Skeletal muscle satellite cell (primary cell): Measurements from ENCODE around the gene AP3B1.
"Not testable (repeated sequence)": the region's sequence is repeated elsewhere in the genome, so short reads cannot be mapped to it uniquely, and the experiment has no call there.

Source experiments
- H3K27me3 ChIP-seq: 2 replicates; pipeline ENCODE4 v1.7.0; 2013; ENCODE audit warnings: low read length; ENCODE audit not compliant: control insufficient read depth, insufficient read depth
- H3K36me3 ChIP-seq: 2 replicates; pipeline ENCODE4 v1.7.0; 2013; ENCODE audit warnings: mild to moderate bottlenecking, control low read depth, low read length; ENCODE audit not compliant: insufficient read depth
- H3K4me1 ChIP-seq: 2 replicates; pipeline ENCODE4 v1.7.0; 2013; ENCODE audit warnings: low read length; ENCODE audit not compliant: control insufficient read depth, insufficient read depth
- H3K4me2 ChIP-seq: 2 replicates; pipeline ENCODE4 v1.7.0; 2013; ENCODE audit warnings: mild to moderate bottlenecking, low read length
- H3K4me3 ChIP-seq: 2 replicates; pipeline ENCODE4 v1.7.0; 2013; ENCODE audit warnings: low read length
- H3K9ac ChIP-seq: 2 replicates; pipeline ENCODE4 v1.7.0; 2013; ENCODE audit warnings: mild to moderate bottlenecking, low read depth, low read length, moderate library complexity
- H3K9me3 ChIP-seq: replicated peaks from 2 replicates; pipeline ENCODE4 v1.7.0; 2013; ENCODE audit warnings: mild to moderate bottlenecking, control low read depth, low read length

Gene AP3B1

DNA sequence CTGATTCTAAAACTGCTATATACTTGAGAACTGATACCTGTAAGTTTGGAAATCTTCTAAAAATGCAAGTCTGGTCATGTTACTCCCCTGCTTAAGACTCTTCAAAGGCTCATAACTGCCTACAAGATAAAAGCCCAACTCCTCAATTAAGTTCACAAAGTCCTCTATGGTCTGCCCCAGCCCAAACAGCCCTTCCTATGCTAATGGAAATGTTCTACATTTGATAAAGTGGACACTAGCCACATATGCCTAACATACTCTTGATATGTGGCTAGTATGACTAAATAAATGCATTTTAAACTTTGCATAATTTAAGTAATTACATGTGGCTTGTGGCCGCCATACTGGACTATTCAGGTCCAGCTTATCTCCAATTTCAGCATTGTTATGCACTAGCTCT, 204.5 kb downstream of the AP3B1 start:
- Histone ChIP-seq H3K4me1 (no peaks in the 10 kb centered on the region), H3K27me3 (no peaks in the 10 kb centered on the region)

DNA sequence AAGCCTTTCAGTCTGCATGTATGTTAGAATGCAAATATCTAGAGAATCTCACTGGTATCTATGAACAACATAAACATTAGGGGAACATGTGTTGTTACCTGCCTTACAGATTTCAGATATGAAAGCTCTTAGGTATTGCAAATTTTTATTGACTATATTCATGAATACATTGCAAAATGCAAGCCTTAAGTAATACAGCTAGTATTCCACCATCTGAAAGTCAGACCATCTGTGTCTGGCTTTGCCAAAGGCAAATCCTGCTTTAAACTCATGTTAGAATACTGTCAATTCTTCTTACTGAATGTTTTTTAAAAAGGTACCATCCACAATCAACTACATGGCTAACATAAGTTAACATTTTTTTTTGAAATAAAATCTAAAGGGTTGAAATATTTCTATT, 215.6 kb downstream of the AP3B1 start:
- H3K36me3 ChIP-seq, result peaks cover 3% of the 10 kb centered on the region
- no peak overlapping the region for H3K4me2 ChIP-seq
- H3K27me3 ChIP-seq, result no peaks in the 10 kb centered on the region
- H3K4me1 ChIP-seq, result no peaks in the 10 kb centered on the region
- no peak overlapping the region for H3K9ac ChIP-seq
- no peaks in the 10 kb centered on the region for H3K9me3 ChIP-seq
- no peak overlapping the region for H3K4me3 ChIP-seq

More for the DNA sequence above, 204.5 kb downstream of the AP3B1 start:
- peaks cover 17% of the 10 kb centered on the region for H3K36me3 ChIP-seq
- H3K9ac ChIP-seq, result no peak overlapping the region
- H3K4me2 ChIP-seq, result no peak overlapping the region
- no peaks in the 10 kb centered on the region for H3K9me3 ChIP-seq
- no peak overlapping the region for H3K4me3 ChIP-seq

DNA sequence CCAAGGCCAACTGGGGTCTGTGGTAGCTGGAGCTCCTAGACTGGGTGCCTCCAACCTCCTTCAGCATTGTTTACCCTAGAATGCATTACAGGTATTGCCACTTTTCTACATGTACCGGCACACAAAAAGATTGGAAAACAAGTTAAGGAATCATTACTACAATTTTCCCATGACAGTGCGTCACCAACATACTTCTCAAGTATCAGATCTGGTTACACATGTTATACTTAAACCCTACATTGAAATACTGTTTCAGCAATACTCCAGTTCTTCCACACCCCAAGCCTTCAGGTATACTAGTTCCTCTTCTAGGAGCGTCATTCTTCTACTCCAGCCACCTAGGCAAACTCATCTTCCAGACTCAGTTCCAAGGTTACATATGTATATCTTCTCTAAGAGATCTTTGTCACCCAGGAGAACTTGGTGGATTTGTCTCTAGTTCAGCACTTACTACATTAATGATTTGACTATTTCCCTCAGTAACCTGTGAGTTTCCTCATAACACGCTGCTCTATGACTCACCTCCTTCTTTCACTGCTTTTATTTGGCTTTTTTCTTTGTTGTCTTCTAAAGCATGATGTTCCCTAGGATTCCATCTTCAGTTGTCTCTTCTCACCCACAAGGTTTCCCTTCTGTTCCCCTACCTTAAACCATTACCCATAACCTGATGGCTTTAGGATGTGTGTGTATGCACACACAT, 217.0 kb downstream of the AP3B1 start:
- H3K27me3 ChIP-seq, result no peaks in the 10 kb centered on the region
- H3K9ac ChIP-seq, result no peak overlapping the region
- no peaks in the 10 kb centered on the region for H3K4me1 ChIP-seq
- no peak overlapping the region for H3K4me2 ChIP-seq
- no peaks in the 10 kb centered on the region for H3K9me3 ChIP-seq
- no peak overlapping the region for H3K4me3 ChIP-seq
- peaks cover 2% of the 10 kb centered on the region for H3K36me3 ChIP-seq

DNA sequence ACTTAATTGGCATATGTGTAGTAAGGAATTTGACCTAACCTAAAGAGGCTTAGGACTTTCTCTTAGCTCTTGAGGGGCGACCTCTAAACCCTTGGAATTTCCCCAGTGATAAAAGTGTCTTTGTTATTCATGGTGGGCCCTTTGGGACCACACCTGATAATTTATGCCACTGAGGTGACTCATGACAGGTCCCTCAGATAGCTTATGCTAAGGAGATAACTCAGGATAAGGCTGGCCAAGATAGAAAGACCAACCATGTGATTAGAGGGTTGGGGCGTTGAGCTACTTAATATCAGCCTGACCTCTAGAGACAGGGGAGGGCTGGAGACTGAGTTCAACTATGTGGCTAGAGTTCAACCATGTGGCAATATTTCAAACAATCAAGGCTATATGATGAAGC, 218.1 kb downstream of the AP3B1 start:
- Histone ChIP-seq H3K27me3 (no peaks in the 10 kb centered on the region), H3K9ac (no peak overlapping the region), H3K9me3 (no peaks in the 10 kb centered on the region), H3K4me2 (no peak overlapping the region), H3K36me3 (no peaks in the 10 kb centered on the region), H3K4me1 (no peaks in the 10 kb centered on the region), H3K4me3 (no peak overlapping the region)

DNA sequence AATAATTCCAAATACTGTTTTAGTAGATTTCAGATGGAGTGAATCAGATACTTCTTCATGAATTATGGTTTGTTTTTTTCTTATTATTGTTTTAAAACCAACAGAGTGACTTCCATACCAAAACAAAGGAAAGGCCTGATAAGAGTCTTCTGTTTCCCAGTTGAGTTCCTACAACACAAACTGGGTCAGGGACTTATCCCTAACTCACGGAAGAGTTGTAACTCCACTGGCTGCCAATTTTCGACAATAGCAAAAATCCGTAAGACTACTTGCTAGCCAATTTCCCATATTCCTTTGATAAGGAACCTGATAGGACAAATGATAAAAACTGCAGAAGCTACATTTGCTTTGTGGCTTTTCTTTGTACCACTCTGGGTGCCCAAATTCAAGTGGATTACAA, 219.2 kb downstream of the AP3B1 start:
- H3K36me3 ChIP-seq, result no peaks in the 10 kb centered on the region
- H3K9ac ChIP-seq, result no peak overlapping the region
- no peaks in the 10 kb centered on the region for H3K27me3 ChIP-seq
- no peaks in the 10 kb centered on the region for H3K9me3 ChIP-seq
- no peak overlapping the region for H3K4me2 ChIP-seq
- H3K4me1 ChIP-seq, result no peaks in the 10 kb centered on the region
- H3K4me3 ChIP-seq, result no peak overlapping the region

DNA sequence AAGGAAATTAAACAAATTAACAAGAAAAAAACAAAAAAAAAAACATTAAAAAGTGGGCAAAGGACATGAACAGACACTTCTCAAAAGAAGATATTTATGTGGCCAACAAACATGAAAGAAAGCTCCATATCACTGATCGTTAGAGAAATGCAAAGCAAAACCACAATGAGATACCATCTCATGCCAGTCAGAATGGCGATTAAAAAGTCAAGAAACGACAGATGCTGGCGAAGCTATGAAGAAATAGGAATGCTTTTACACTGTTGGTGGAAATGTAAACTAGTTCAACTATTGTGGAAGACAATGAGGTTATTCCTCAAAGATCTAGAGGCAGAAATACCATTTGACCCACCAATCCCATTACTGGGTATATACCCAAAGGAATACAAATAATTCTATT, 223.8 kb downstream of the AP3B1 start:
- H3K9me3 ChIP-seq, H3K4me3 ChIP-seq, H3K27me3 ChIP-seq, H3K9ac ChIP-seq, H3K4me2 ChIP-seq, H3K4me1 ChIP-seq, H3K36me3 ChIP-seq: not testable (repeated sequence)

DNA sequence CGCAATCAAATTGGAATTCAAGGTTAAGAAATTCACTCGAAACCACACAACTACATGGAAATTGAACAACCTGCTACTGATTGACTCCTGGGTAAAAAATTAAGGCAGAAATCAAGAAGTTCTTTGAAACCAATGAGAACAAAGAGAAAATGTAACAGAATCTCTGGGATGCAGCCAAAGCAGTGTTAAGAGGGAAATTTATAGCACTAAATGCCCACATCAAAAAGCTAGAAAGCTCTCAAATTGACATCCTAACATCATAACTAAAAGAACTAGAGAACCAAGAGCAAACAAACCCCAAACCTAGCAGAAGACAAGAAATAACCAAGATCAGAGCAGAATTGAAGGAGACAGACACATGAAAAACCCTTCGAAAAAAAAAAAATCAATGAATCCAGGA, 226.9 kb downstream of the AP3B1 start:
- not testable (repeated sequence) for H3K9ac ChIP-seq, H3K27me3 ChIP-seq, H3K4me3 ChIP-seq, H3K36me3 ChIP-seq, H3K4me2 ChIP-seq, H3K4me1 ChIP-seq, H3K9me3 ChIP-seq

DNA sequence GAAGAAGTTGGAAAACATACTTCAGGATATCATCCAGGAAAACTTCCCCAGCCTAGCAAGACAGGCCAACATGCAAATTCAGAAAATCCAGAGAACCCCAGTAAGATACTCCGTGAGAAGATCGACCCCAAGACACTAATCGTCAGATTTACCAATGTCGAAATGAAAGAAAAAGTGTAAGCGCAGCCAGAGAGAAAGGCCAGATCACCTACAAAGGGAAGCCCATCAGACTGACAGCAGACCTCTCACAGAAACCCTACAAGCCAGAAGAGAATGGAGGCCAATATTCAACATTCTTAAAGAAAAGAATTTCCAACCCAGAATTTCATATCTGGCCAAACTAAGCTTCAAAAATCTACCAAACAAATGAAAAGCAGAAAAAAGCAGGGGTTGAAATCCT, 227.8 kb downstream of the AP3B1 start:
- H3K9ac ChIP-seq, H3K4me3 ChIP-seq, H3K36me3 ChIP-seq, H3K4me1 ChIP-seq, H3K9me3 ChIP-seq, H3K4me2 ChIP-seq, H3K27me3 ChIP-seq: not testable (repeated sequence)

DNA sequence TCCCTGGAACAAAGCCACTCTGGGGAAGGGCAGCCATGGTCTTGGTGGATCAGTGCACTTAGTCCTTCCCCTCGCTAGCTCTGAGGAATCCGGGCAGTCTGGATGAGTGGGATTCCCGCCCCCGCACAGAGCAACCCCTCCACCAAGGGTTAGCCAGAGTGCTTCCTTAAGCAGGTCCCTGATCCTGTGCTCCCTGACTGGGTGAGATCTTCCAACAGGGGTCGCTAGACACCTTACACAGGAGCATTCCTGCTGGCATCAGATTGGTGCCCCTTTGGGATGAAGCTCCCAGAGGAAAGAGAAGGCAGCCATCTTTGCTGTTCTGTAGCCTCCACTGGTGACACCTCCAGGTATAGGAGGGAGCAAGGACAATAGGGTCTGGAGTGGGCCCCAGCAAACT, 228.8 kb downstream of the AP3B1 start:
- H3K9me3 ChIP-seq, result peaks cover 3% of the 10 kb centered on the region
- no peaks in the 10 kb centered on the region for H3K27me3 ChIP-seq
- H3K36me3 ChIP-seq, result no peaks in the 10 kb centered on the region
- peaks cover 3% of the 10 kb centered on the region for H3K4me1 ChIP-seq
- H3K4me2 ChIP-seq, result no peak overlapping the region
- no peak overlapping the region for H3K4me3 ChIP-seq
- H3K9ac ChIP-seq, result no peak overlapping the region

DNA sequence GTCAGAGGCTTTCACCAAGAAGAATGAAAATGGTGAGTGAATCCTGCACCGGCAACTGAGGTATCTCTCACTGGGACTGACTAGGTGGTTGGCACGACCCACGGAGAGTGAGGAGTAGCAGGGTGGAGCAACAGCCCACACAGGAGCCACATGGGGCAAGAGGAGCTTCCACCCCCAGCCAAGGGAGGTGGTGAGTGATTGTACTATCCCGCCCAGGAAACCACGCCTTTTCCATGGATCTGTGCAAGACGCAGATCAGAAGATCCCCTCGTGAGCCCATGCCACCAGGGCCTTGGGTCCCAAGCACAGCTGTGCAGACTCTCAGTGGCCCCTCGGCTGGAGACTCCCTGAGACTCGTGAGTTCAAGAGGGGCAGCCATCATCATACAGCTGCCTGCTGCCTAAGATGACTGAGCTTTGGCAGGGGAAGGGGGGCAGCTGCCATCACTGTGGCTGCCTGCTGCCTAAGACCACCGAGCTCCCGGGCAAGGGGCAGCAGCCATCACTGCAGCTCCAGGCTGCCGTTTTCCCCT, 229.5 kb downstream of the AP3B1 start:
- Histone ChIP-seq H3K9ac (no peak overlapping the region), H3K36me3 (no peaks in the 10 kb centered on the region), H3K4me1 (peaks cover 7% of the 10 kb centered on the region), H3K4me3 (no peak overlapping the region), H3K9me3 (peaks cover 3% of the 10 kb centered on the region), H3K27me3 (no peaks in the 10 kb centered on the region), H3K4me2 (no peak overlapping the region)

DNA sequence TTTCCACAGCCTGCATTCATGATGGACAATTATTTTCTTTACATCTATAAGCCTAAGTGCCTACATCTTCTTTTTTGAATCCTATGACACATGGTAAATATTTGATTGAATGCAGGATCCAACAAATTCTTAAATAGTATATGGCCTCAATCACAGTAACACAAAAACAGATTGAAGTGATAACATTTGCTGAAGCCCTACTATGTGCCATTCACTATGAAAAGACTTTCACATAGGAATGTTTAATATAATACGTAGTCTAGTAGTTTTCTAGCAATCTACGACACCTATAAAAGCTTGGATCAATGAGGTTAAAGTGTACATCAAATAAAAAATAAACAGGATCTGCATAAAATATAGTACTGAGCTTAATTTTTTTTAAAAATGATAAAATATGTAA, 231.0 kb downstream of the AP3B1 start:
- no peak overlapping the region for H3K9ac ChIP-seq
- H3K4me2 ChIP-seq, result no peak overlapping the region
- peaks cover 3% of the 10 kb centered on the region for H3K9me3 ChIP-seq
- no peaks in the 10 kb centered on the region for H3K27me3 ChIP-seq
- no peak overlapping the region for H3K4me3 ChIP-seq
- no peaks in the 10 kb centered on the region for H3K36me3 ChIP-seq
- peaks cover 7% of the 10 kb centered on the region for H3K4me1 ChIP-seq

DNA sequence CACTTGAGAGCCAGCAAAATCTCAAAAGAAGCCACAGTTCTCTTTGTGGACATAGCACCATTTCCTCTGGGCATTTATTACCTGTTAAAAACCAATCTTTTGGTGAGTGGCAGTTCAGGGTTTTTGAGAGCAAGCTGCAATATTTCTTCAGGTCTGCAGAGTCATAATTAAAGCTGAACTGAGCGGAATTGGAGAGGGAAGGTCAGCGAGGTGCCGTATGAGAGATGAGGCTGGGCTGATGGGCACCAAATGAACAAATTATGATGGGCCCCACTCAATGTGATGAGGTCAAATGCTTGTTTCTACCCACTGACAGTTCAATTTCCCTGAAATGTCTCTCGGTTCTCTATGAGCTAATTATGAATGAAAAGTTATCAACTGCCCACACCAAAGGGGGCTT, 231.9 kb downstream of the AP3B1 start:
- no peak overlapping the region for H3K4me2 ChIP-seq
- no peak overlapping the region for H3K4me3 ChIP-seq
- H3K4me1 ChIP-seq, result peaks cover 7% of the 10 kb centered on the region
- H3K27me3 ChIP-seq, result no peaks in the 10 kb centered on the region
- H3K36me3 ChIP-seq, result no peaks in the 10 kb centered on the region
- H3K9me3 ChIP-seq, result peaks cover 3% of the 10 kb centered on the region
- H3K9ac ChIP-seq, result no peak overlapping the region
